IPS-15b (cell line): Measurements from ENCODE around the gene MCTP1.

Experiments
- H3K27me3 ChIP-seq: one replicate; pipeline ENCODE4 v1.6.1; 2013; ENCODE audit warnings: low read length; ENCODE audit not compliant: control insufficient read depth, insufficient read depth
- H3K36me3 ChIP-seq: one replicate; pipeline ENCODE4 v1.6.1; 2013; ENCODE audit warnings: low read length; ENCODE audit not compliant: control insufficient read depth, insufficient read depth
- H3K4me1 ChIP-seq: one replicate; pipeline ENCODE4 v1.6.1; 2013; ENCODE audit warnings: mild to moderate bottlenecking, low read length; ENCODE audit not compliant: control insufficient read depth, insufficient read depth
- H3K4me3 ChIP-seq: one replicate; pipeline ENCODE4 v1.5.1; 2013; ENCODE audit warnings: low read depth, low read length
- H3K9ac ChIP-seq: one replicate; pipeline ENCODE4 v1.6.1; 2013; ENCODE audit warnings: low read depth, mild to moderate bottlenecking, low read length
- H3K9me3 ChIP-seq: one replicate; pipeline ENCODE4 v1.6.1; 2013; ENCODE audit warnings: mild to moderate bottlenecking, low read length; ENCODE audit not compliant: control insufficient read depth, insufficient read depth

Gene MCTP1

DNA sequence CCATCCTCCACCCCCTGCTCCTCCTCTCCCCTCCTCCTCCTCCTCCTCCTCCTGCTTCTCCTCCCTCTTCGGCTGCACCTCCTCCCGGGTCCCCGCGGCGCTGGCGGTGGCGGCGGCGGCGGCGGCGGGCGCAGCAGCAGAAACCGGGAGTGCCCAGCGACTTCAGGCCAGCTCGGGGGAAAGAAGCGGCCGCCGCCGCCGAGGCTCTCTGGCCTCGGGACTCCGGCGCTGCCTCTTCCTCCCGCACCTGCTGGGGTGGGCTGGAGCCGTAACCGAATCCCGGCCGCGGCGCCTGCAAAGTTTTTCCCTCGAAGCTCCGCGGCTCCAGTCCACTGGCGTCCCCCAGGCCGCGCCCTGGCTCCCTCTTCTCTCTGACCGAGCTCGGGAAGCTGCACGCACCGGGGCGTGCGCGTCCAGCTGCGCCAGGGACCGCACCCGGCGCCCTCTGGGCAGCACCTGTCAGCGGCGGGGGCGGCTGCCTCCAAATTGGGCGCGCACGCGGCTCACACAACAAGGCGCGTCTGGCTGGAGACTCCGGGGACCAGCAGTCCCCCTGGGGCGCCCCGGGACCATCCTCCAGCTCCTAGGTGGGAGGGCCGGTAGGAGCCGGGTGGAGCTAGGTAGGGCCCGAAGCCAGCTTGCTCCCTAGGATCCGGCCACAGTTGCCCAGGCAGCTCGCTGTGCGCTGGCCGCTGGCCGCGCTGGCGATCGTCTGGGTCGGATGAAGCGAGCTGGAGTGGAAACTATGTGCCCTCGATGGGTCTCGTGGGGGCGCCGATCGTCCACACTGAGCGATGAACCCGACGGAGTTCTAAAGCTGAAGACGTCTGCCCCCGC is at the start of gene MCTP1:
TSS of gene MCTP1 (minus strand) at position 523 of the 837 bp plus-strand sequence.
- no peak within 1 kb of the TSS for H3K9ac ChIP-seq
- H3K27me3 ChIP-seq, result peaks cover 21% of the 10 kb centered on the region

DNA sequence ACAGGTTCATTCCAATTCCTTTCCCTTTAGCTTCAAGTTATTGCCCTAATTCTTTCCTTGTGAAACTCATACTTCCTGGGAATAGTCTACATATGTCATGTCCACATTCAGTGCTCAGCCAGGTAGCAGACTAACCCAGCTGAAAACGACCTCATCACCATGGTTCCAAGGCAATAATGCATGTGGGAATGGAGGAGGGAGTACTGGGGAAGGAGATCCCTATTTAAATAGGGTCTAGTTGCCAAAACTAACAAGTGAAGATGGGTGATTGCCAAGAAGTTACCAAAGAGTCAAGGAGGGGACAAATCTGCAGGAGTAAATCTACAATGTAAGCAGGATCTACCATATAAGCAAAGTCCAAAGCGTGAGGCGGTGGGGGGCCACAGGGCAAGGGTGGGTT is 47.3 kb upstream of the MCTP1 start:
- H3K36me3 ChIP-seq, result no peaks in the 10 kb centered on the region
- H3K4me1 ChIP-seq, result no peaks in the 10 kb centered on the region
- no peaks in the 10 kb centered on the region for H3K9me3 ChIP-seq
- no peaks in the 10 kb centered on the region for H3K27me3 ChIP-seq
- H3K4me3 ChIP-seq, result no peak overlapping the region
- no peak overlapping the region for H3K9ac ChIP-seq

More for the DNA sequence above, at the start of gene MCTP1:
- Histone ChIP-seq H3K9me3 (no peaks in the 10 kb centered on the region), H3K4me1 (peaks cover 5% of the 10 kb centered on the region), H3K4me3 (peak within 1 kb of the TSS; percentile 45), H3K36me3 (no peaks in the 10 kb centered on the region)

DNA sequence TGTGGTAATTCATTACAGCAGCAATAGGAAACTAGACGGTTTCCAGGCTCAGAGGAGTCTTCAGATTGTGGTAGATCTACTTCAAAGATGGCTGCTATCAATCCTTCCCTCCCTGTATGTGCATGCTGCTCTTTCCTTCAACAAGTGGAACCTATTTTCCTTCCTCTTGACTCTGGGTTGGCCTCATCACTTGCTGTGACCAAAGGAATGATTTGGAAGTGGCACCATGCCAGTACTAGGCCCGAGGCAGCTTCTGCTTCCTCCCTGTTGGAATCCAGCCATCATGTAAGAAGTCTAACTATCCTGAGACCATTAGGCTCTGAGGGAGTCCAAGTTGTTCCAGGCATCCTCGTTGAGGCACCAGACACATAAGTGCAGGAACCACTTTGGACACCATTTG is 46.5 kb upstream of the MCTP1 start:
- Histone ChIP-seq H3K4me1 (no peaks in the 10 kb centered on the region), H3K36me3 (no peaks in the 10 kb centered on the region), H3K4me3 (no peak overlapping the region), H3K27me3 (no peaks in the 10 kb centered on the region), H3K9ac (no peak overlapping the region), H3K9me3 (no peaks in the 10 kb centered on the region)

DNA sequence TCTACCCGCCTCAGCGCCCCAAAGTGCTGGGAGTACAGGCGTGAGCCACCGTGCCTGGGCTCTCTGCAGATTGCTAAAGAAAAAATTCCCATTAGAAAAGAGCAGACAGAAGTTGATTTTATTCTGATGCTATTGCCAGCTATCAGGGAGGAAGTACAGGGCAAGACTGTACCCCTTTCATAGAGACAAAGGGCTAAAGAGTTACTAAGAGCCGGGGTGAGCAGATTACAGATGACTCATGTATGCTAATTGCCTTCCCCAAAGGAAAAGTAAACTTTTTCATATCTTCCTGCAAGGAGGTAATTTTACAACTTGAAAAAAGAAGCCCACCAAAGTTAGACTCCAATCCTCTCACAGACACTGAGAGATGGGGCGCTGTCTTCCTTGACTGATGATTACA is 42.3 kb upstream of the MCTP1 start:
- Histone ChIP-seq H3K9me3 (no peaks in the 10 kb centered on the region), H3K27me3 (no peaks in the 10 kb centered on the region), H3K4me3 (no peak overlapping the region), H3K36me3 (no peaks in the 10 kb centered on the region), H3K9ac (no peak overlapping the region), H3K4me1 (no peaks in the 10 kb centered on the region)

DNA sequence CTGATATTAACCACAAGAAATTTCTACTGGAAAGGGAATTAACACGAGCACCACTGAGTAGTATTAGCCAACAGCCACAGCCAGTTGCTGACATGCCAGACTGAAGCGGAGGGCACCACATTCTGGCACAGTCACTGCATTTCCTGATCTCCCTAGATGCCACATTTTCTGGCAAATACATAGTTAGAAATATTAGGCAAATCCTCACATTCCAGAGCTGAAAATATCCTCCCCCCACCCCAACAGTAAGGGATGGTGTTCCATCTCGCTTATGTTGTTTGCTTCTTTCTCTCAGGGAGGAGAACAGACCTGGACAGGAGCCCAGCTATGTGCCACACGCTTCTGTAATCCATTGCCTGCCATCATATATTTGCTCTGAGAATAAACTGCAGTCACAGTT is 32.8 kb upstream of the MCTP1 start:
- no peak overlapping the region for H3K9ac ChIP-seq
- no peak overlapping the region for H3K4me3 ChIP-seq
- H3K4me1 ChIP-seq, result no peaks in the 10 kb centered on the region
- no peaks in the 10 kb centered on the region for H3K36me3 ChIP-seq
- no peaks in the 10 kb centered on the region for H3K27me3 ChIP-seq
- no peaks in the 10 kb centered on the region for H3K9me3 ChIP-seq

DNA sequence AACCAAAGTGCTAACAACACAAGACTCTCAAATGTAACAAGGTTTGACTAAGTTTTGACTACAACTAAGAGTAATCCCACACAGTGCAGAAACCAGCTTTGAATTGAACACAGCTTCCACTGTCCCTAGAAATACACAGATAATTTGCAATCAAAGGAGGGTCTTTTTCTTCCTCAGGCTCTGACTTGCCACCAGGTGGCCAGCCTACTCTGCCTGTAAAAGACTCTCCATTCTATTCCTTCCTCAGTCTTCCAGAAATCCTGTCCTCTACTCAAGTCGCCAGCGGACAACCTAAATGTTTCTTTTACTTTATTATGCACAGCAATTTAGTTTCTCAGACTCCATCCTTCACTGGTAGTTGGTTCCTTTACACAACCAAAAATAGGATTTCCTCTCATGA is 32.2 kb upstream of the MCTP1 start:
- Histone ChIP-seq H3K4me3 (no peak overlapping the region), H3K9me3 (no peaks in the 10 kb centered on the region), H3K36me3 (no peaks in the 10 kb centered on the region), H3K4me1 (no peaks in the 10 kb centered on the region), H3K27me3 (no peaks in the 10 kb centered on the region), H3K9ac (no peak overlapping the region)

DNA sequence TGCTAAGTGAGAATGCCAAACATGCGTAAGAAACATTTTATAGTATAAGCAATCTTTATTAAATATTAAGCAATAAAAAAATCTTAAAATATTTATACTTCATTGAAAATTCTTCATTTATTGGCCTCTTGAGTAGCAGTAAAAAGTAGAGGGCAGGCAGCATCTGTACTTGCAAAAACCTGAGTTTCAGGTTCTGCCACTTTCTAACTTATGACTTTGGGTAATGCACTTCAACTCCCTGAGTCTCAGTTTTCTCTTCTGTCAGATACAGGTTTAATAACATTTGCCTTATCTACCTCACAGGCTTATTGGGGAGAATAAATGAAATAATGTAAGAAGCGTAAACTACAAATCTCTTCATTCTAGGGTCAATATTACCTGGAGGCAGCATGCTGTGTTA is 19.8 kb upstream of the MCTP1 start:
- Histone ChIP-seq H3K36me3 (no peaks in the 10 kb centered on the region), H3K4me1 (no peaks in the 10 kb centered on the region), H3K27me3 (no peaks in the 10 kb centered on the region), H3K4me3 (no peak overlapping the region), H3K9me3 (no peaks in the 10 kb centered on the region), H3K9ac (no peak overlapping the region)

DNA sequence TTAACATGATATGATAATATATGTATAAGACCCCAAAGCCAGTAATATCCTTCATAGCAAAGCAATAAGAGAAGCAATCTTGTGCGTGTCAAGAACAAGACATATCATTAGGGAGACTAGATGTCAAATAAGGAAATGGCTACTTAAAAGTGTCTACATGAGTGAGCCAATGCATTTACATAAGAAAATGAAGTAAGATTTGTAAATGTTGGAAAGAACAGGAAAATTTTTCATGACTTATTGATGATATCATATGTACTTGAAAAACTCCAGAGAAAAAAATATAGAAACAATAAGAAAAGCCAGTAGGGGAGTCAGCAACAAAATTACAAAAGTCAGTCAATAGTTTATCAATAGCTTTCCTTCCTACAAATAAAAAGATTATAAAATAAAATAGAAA is 13.8 kb upstream of the MCTP1 start:
- Histone ChIP-seq H3K4me1 (peaks cover 4% of the 10 kb centered on the region), H3K27me3 (peaks cover 4% of the 10 kb centered on the region), H3K9ac (no peak overlapping the region), H3K4me3 (no peak overlapping the region), H3K36me3 (no peaks in the 10 kb centered on the region), H3K9me3 (no peaks in the 10 kb centered on the region)

DNA sequence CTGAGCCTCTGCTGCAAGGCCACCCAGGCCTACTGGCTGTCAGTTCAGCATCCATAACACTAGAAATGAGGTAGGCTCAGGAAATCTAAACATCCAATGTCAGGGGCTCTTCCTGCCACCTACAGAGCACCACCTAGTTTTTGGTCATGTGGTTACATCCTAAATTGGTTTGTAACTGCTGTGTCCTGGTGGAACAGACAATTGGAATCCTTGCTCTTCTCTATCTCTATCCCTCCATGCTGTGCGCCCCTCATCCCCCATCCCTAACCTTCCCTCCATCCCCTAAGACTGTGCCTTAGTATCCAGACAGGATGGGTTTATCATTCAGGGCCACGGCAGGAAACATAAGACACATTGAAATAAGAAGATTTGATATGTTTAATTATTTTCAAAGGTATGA is 11.4 kb upstream of the MCTP1 start:
- peaks cover 4% of the 10 kb centered on the region for H3K4me1 ChIP-seq
- H3K27me3 ChIP-seq, result peaks cover 4% of the 10 kb centered on the region
- no peaks in the 10 kb centered on the region for H3K9me3 ChIP-seq
- H3K36me3 ChIP-seq, result no peaks in the 10 kb centered on the region
- H3K9ac ChIP-seq, result no peak overlapping the region
- no peak overlapping the region for H3K4me3 ChIP-seq

DNA sequence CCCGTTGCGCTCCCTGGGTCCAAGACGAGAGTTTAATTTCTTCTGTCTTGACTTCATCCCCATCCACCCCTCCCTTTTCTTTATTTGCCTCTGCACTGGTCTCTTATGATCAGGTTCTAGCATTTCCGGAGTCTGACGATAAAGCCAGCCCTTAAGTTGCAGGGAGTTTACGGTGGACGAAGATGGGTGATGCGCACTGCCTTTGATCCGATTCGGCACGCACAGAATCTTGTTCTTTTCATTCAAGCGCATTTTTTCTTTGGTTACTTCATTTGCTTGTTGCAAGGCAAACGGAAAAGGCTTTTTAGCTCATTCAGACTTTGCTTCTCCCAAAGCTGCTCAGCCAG is 488 bp upstream of the MCTP1 start:
- Histone ChIP-seq H3K36me3 (no peaks in the 10 kb centered on the region), H3K4me1 (peaks cover 4% of the 10 kb centered on the region), H3K9ac (no peak overlapping the region), H3K27me3 (peaks cover 21% of the 10 kb centered on the region), H3K9me3 (no peaks in the 10 kb centered on the region), H3K4me3 (peak overlapping the region; percentile 41)

DNA sequence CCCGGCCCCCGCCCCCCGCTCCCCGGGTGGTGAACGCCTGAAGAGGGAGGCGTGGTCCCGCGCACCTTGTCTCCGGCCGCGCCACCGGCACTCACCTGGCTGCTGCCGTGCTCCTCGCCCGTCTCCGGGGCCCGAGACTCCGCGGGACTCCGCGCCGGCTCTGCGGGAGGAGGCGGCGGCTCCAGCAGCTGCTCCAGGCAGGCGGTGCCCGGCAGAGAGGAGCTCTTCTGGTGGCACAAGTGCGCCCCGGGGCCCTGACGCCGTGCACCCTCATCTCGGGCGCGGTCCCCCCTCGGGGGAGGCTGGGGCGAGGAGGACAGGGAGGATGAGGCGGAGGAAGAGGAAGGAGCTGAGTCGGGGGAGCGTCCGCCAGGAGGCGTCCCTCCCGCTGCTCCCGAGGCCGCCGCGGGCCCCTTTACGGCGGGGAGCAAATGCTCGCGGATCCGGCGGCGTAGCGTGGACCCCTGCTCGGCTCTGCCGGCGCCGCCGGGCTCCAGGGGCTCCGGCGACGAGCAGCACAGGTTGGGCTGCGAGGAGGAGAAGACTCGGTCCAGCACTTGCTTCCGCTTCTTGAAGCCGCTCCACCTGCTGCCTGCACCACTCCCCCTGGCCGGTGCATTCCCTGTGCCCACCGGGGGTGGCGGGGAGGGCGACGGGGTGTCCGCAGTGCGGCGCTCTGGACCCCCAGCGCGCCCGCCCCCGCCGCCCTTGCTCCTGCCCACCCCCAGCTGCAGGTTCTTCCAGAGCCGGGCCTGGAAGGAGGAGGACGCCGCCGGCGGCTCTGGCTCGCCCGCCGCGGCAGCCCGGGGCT is 928 bp downstream of the MCTP1 start:
- Histone ChIP-seq H3K4me3 (peak overlapping the region; percentile 45), H3K4me1 (peaks cover 5% of the 10 kb centered on the region), H3K9ac (no peak overlapping the region), H3K9me3 (no peaks in the 10 kb centered on the region), H3K36me3 (no peaks in the 10 kb centered on the region), H3K27me3 (peaks cover 19% of the 10 kb centered on the region)
